Measurements from ENCODE around the gene EFR3B.

Gene EFR3B

GRCh38 chr2:25190536-25190935, 148.7 kb downstream of the EFR3B start:
- DNase-seq, result no peak

DNA sequence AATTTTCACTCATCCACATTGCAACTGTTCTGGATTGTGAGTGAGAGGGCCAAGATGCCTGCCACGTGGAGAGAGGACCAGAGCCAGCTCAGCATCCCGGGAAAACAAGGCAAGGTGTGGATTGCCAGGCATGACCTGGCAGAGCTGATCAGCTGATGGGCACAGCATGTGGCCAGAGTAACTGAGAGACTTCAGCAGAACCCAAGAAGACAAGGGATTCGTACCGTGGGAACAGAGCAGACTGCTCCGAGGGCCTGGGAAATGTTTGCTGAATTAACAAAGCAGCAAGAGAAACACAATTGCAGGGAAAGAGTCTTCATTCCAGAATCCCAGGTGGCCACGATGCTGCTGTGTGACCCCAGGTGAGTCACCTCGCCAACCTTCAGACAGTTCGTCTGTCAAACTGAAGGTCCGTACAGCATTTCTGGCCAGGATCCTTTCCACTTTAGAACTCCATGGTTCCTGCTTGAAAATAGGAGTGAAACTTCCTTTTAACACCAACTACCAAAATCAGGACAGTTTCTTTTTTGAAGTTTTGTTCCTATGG, 152.8 kb downstream of the EFR3B start:
- no peak for DNase-seq

GRCh38 chr2:25197336-25198208, 155.7 kb downstream of the EFR3B start:
- DNase-seq, result no peak

- no peak for DNase-seq
Measured at GRCh38 chr2:25198209-25198525, 156.3 kb downstream of the EFR3B start.

GRCh38 chr2:25198576-25198975, 156.7 kb downstream of the EFR3B start:
- DNase-seq, result no peak

DNA sequence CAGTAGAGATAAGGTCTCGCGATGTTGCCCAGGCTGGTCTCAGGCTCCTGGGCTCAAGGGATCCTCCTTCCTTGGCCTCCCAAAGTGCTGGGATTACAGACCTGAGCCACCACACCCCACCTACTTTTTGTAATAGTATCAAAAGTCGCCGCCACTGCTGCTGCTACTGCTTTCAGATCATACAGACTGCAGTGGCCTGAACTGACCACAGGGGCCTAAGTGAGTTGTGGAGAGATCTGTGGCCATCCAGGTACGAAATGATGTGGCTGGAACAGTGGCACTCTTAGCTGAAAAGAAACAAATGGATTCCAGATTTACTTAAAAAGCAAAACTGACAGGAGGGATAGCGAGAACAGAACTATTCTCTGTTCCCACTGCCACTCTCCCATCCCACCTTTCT, 159.4 kb downstream of the EFR3B start:
- DNase-seq, result no peak

GRCh38 chr2:25201794-25202193, 159.9 kb downstream of the EFR3B start:
- DNase-seq, result no peak

DNA sequence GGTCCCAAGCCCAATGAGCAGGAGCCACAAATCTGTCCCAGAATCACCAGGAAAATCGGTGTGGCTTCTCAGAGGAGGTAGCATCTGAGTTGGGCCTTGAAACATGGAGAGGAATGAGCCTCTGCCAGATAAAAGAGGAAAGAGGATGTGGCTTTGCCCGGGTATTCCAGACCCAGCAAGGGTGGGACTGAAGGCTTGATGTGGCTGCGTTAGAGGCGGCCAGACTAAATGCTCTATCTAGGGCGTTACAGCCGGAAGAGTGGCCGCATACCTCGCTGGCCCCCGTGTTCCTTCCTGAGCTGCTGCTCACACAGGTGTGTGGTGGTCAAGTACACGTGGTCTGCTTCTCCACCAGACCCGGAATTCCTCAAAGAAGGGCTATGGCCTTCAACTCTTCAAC, 160.4 kb downstream of the EFR3B start:
- DNase-seq, result no peak

DNA sequence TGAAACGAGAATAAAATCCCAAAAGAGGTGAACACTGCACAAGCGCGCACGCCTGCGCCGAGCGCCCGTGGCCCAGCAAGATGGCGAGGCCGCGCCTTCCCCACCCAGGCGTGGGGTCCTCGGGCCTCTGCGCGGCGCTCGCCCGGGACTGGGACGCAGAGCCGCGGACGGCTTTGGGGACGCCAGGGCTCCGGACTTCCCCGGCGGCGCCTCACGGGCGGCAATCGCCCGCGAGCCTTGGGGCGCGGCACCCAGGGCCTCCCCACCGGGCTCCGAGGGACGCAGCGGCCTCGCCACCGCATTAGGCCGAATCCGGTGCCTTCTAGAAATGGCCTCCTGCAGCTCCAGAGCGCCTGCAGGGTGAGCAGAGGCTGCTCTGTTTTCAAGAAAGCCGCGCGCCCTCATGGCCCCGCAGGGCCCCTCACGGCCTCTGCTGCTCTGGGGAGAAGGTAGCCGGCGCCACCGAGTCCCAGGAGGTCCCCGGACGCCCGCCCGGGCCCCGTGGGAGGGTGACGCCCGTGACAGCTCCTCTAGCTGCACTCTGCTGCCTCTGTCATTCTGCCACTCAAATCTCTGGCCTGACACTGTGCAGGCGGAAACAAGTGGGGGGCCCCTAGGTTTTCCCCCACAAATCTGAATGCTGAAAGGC, 162.4 kb downstream of the EFR3B start:
- DNase-seq, result no peak

- no peak for DNase-seq
Measured at GRCh38 chr2:25207078-25207545, 165.2 kb downstream of the EFR3B start.

Data from stimulated activated CD4-positive, alpha-beta T cell treated with anti-CD3 and anti-CD28 coated beads, Interleukin-2, amount 100 ng/mL, for 24 hours (primary cell).